ES-I3 (cell line): ENCODE data around the gene CDK4.
A peak's percentile ranks its signal among the peaks of the same experiment; 100 is the strongest.
"Not testable (repeated sequence)": the region's sequence is repeated elsewhere in the genome, so short reads cannot be mapped to it uniquely, and the experiment has no call there.

ENCODE experiments used
- H3K36me3 ChIP-seq: 2 replicates; pipeline ENCODE4 v1.6.1; 2013; ENCODE audit warnings: mild to moderate bottlenecking, low read length, control low read depth, moderate library complexity; ENCODE audit not compliant: insufficient read depth
- H3K4me1 ChIP-seq: 2 replicates; pipeline ENCODE4 v1.6.1; 2013; ENCODE audit warnings: mild to moderate bottlenecking, control low read depth, low read length; ENCODE audit not compliant: insufficient read depth
- H3K9ac ChIP-seq: 2 replicates; pipeline ENCODE4 v1.6.1; 2013; ENCODE audit warnings: low read depth, mild to moderate bottlenecking, low read length, moderate library complexity
- H3K9me3 ChIP-seq: 2 replicates; pipeline ENCODE4 v1.6.1; 2013; ENCODE audit warnings: mild to moderate bottlenecking, low read length, moderate library complexity; ENCODE audit not compliant: control insufficient read depth, insufficient read depth

CDK4 gene

GRCh38 chr12:57777911-57778310 is 25.8 kb upstream of the CDK4 start:
- H3K9me3 ChIP-seq: no peaks in the 10 kb centered on the region
- no peaks in the 10 kb centered on the region for H3K4me1 ChIP-seq
- H3K36me3 ChIP-seq: no peaks in the 10 kb centered on the region
- no peak overlapping the region for H3K9ac ChIP-seq

- H3K36me3 ChIP-seq: no peaks in the 10 kb centered on the region
- H3K9ac ChIP-seq: no peak overlapping the region
- no peaks in the 10 kb centered on the region for H3K4me1 ChIP-seq
- no peaks in the 10 kb centered on the region for H3K9me3 ChIP-seq
Observed at GRCh38 chr12:57777367-57777766, 25.3 kb upstream of the CDK4 start.

- no peaks in the 10 kb centered on the region for H3K36me3 ChIP-seq
- H3K9me3 ChIP-seq: no peaks in the 10 kb centered on the region
- H3K9ac ChIP-seq: no peak overlapping the region
- H3K4me1 ChIP-seq: no peaks in the 10 kb centered on the region; the same call in 1 of the 2 replicates
Observed at GRCh38 chr12:57776247-57776587, 24.1 kb upstream of the CDK4 start.

GRCh38 chr12:57775563-57776246 is 23.6 kb upstream of the CDK4 start:
- no peaks in the 10 kb centered on the region for H3K36me3 ChIP-seq
- H3K9me3 ChIP-seq: no peaks in the 10 kb centered on the region
- H3K4me1 ChIP-seq: no peaks in the 10 kb centered on the region; the same call in 1 of the 2 replicates
- no peak overlapping the region for H3K9ac ChIP-seq

GRCh38 chr12:57775044-57775443 is 22.9 kb upstream of the CDK4 start:
- Histone ChIP-seq H3K36me3 (no peaks in the 10 kb centered on the region), H3K4me1 (no peaks in the 10 kb centered on the region; the same call in 1 of the 2 replicates), H3K9ac (no peak overlapping the region), H3K9me3 (no peaks in the 10 kb centered on the region)

- not testable (repeated sequence) for H3K36me3 ChIP-seq, H3K4me1 ChIP-seq, H3K9ac ChIP-seq, H3K9me3 ChIP-seq
Observed at GRCh38 chr12:57774634-57775033, 22.5 kb upstream of the CDK4 start.

GRCh38 chr12:57772429-57773322 is 20.6 kb upstream of the CDK4 start, which contains the start of gene EEF1AKMT3:
Gene EEF1AKMT3 (plus strand): TSS chr12:57772614. CDS start chr12:57772725, 111 bp downstream.
- H3K36me3 ChIP-seq: no peaks in the 10 kb centered on the region
- H3K9ac ChIP-seq: peak within 1 kb of the TSS; percentile 96
- no peaks in the 10 kb centered on the region for H3K9me3 ChIP-seq
- H3K4me1 ChIP-seq: no peaks in the 10 kb centered on the region; the same call in 1 of the 2 replicates

GRCh38 chr12:57771873-57772428 is 19.8 kb upstream of the CDK4 start, which contains the start of gene METTL1:
Gene METTL1 (minus strand): TSS chr12:57772105. CDS start chr12:57772083, 22 bp downstream.
- Histone ChIP-seq H3K36me3 (no peaks in the 10 kb centered on the region), H3K4me1 (no peaks in the 10 kb centered on the region; the same call in 1 of the 2 replicates), H3K9me3 (no peaks in the 10 kb centered on the region), H3K9ac (peak within 1 kb of the TSS; percentile 96)

GRCh38 chr12:57771236-57771872 is 19.2 kb upstream of the CDK4 start:
- Histone ChIP-seq H3K36me3 (no peaks in the 10 kb centered on the region), H3K9me3 (no peaks in the 10 kb centered on the region), H3K9ac (peak overlapping the region; percentile 96), H3K4me1 (no peaks in the 10 kb centered on the region; the same call in 1 of the 2 replicates)

GRCh38 chr12:57770734-57771133 is 18.6 kb upstream of the CDK4 start:
- no peaks in the 10 kb centered on the region for H3K9me3 ChIP-seq
- no peaks in the 10 kb centered on the region; the same call in 1 of the 2 replicates for H3K4me1 ChIP-seq
- H3K36me3 ChIP-seq: no peaks in the 10 kb centered on the region
- H3K9ac ChIP-seq: no peak overlapping the region; the same call in 1 of the 2 replicates

- no peaks in the 10 kb centered on the region for H3K9me3 ChIP-seq
- no peaks in the 10 kb centered on the region; the same call in 1 of the 2 replicates for H3K4me1 ChIP-seq
- no peak overlapping the region for H3K9ac ChIP-seq
- no peaks in the 10 kb centered on the region for H3K36me3 ChIP-seq
Observed at GRCh38 chr12:57769594-57769993, 17.5 kb upstream of the CDK4 start.

GRCh38 chr12:57767876-57768275 is 15.8 kb upstream of the CDK4 start:
- H3K36me3 ChIP-seq: no peaks in the 10 kb centered on the region
- H3K9ac ChIP-seq: no peak overlapping the region
- H3K9me3 ChIP-seq: no peaks in the 10 kb centered on the region
- H3K4me1 ChIP-seq: no peaks in the 10 kb centered on the region; the same call in 1 of the 2 replicates

- H3K9me3 ChIP-seq: no peaks in the 10 kb centered on the region
- no peak overlapping the region; the same call in 1 of the 2 replicates for H3K9ac ChIP-seq
- no peaks in the 10 kb centered on the region for H3K36me3 ChIP-seq
- no peaks in the 10 kb centered on the region; the same call in 1 of the 2 replicates for H3K4me1 ChIP-seq
Observed at GRCh38 chr12:57767305-57767698, 15.2 kb upstream of the CDK4 start.
